22Rv1 (cell line): ENCODE data around the gene TULP1.

Experiments used
- H3K27ac ChIP-seq: fragments of 450-650 bp; 2 replicates; pipeline ENCODE4 v1.5.1; 2017
- CTCF ChIP-seq: fragments of 450-650 bp; IDR thresholded peaks from 2 replicates; pipeline ENCODE4 v1.5.1; 2017; ENCODE audit warnings: mild to moderate bottlenecking
- ZFX ChIP-seq: fragments of 450-650 bp; IDR thresholded peaks from 2 replicates; pipeline ENCODE4 v1.6.1; 2017; ENCODE audit warnings: antibody characterized with exemption, borderline replicate concordance

The TULP1 gene

GRCh38 chr6:35468980-35469750, 43.5 kb downstream of the TULP1 start:
- peak overlapping the region; percentile 94 for H3K27ac ChIP-seq
- TF ChIP-seq CTCF, result no peak
- TF ChIP-seq ZFX, result no peak

GRCh38 chr6:35468181-35468979, 44.3 kb downstream of the TULP1 start, which contains the start of gene RPL10A:
TSS of gene RPL10A (plus strand) at chr6:35468401. CDS start at chr6:35468435, 34 bp downstream.
- H3K27ac ChIP-seq, result peak within 1 kb of the TSS; percentile 94
- TF ChIP-seq CTCF, result peak; percentile 97
- TF ChIP-seq ZFX, result no peak

- H3K27ac ChIP-seq, result no peak overlapping the region
- no peak for TF ChIP-seq ZFX
- TF ChIP-seq CTCF, result no peak
These were observed 47.0 kb downstream of the TULP1 start for GRCh38 chr6:35465646-35466045.

GRCh38 chr6:35463292-35463691, 49.4 kb downstream of the TULP1 start:
- TF ChIP-seq ZFX (no peak), CTCF (no peak)
- H3K27ac ChIP-seq, result no peak overlapping the region

GRCh38 chr6:35461270-35461669, 51.4 kb downstream of the TULP1 start:
- no peak overlapping the region for H3K27ac ChIP-seq
- TF ChIP-seq CTCF (no peak), ZFX (no peak)

GRCh38 chr6:35457907-35458306, 54.8 kb downstream of the TULP1 start:
- no peak overlapping the region for H3K27ac ChIP-seq
- TF ChIP-seq ZFX (no peak), CTCF (no peak)
